22Rv1 (cell line): Measurements from ENCODE around the gene PCBP2.

ENCODE experiments used
- ZFX ChIP-seq: fragments of 450-650 bp; IDR thresholded peaks from 2 replicates; pipeline ENCODE4 v1.6.1; 2017; ENCODE audit warnings: antibody characterized with exemption, borderline replicate concordance
- TF ChIP-seq, protein P1 (sequence below): fragments of 450-650 bp; IDR thresholded peaks from 2 replicates; pipeline ENCODE4 v1.5.1; 2017; ENCODE audit warnings: mild to moderate bottlenecking

DNA sequence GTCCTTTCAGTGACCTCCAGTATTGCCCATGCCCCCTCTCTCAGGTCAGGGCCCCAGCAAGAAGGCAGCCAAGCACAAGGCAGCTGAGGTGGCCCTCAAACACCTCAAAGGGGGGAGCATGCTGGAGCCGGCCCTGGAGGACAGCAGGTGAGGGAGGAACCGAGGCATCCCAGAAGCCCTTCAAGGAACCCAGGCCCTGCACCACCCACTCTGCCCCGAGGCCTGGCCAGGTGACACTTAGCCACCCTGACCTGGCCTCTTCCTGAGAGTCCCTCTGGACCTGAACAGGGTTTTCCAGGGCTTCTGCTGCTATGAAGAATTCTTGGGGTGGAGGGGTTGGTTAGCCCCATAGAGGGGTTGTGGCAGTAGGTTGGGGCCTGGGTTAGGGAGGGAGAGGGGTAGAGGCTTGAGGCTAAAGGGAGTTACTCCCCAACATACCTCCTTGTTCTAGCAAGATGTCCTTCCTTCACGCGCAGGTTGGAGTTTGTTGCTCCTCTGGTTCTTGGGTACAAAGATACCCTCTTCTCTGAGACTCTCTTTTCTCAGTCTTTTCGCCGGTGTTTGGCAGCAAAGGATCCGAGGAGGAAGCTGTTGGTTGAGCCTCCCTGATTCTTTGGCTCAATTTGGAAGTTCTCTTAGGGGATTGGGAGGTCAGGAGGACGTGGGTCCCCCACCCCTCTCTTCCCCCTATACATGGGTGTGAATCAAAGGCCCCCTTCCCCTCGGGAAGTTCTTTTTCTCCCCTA is 51.3 kb downstream of the PCBP2 start:
- TF ChIP-seq, protein P1, sequence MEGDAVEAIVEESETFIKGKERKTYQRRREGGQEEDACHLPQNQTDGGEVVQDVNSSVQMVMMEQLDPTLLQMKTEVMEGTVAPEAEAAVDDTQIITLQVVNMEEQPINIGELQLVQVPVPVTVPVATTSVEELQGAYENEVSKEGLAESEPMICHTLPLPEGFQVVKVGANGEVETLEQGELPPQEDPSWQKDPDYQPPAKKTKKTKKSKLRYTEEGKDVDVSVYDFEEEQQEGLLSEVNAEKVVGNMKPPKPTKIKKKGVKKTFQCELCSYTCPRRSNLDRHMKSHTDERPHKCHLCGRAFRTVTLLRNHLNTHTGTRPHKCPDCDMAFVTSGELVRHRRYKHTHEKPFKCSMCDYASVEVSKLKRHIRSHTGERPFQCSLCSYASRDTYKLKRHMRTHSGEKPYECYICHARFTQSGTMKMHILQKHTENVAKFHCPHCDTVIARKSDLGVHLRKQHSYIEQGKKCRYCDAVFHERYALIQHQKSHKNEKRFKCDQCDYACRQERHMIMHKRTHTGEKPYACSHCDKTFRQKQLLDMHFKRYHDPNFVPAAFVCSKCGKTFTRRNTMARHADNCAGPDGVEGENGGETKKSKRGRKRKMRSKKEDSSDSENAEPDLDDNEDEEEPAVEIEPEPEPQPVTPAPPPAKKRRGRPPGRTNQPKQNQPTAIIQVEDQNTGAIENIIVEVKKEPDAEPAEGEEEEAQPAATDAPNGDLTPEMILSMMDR, result no peak
- TF ChIP-seq ZFX, result no peak
